Body of pancreas (tissue), 4 donors: ENCODE measurements around the gene MRPS27. TPM values are rescaled to one million over a fixed set of nuclear protein-coding genes. Genes with fewer than 3 reads are reported as not detected.
"Not testable (repeated sequence)": the region's sequence is repeated elsewhere in the genome, so short reads cannot be mapped to it uniquely, and the experiment has no call there.

Experiments
- ATAC-seq: fragments of 150-250 bp; one replicate; pipeline ENCODE4 v1.9.1; 2016
- DNase-seq, 4 donors: peaks; one replicate each; pipeline ENCODE4 v3.0.0-alpha.2; 2019
- H3K27ac ChIP-seq, 4 donors: fragments of 200-600 bp; sonication (generic); 1 replicate in 3 of 4; 2 replicates in 1 of 4; pipeline versions ENCODE4 v1.5.1 to v1.6.1; 2016 to 2019; ENCODE audit warnings: mild to moderate bottlenecking in 1 of 4, mixed read lengths in 1 of 4, moderate library complexity in 1 of 4
- H3K27me3 ChIP-seq, 2 donors: fragments of 200-600 bp; sonication (generic); one replicate each; pipeline ENCODE4 v1.6.0; 2016; ENCODE audit warnings: mild to moderate bottlenecking in 1 of 2
- H3K36me3 ChIP-seq, 2 donors: fragments of 200-600 bp; sonication (generic); replicated peaks in 1 of 2; 2 replicates each; pipeline ENCODE4 v1.5.1; 2016; ENCODE audit warnings: low read depth in 2 of 2; ENCODE audit not compliant: insufficient read depth in 1 of 2
- H3K4me1 ChIP-seq: fragments of 200-600 bp; sonication (generic); one replicate; pipeline ENCODE4 v1.6.0; 2016
- H3K4me3 ChIP-seq, 2 donors: fragments of 200-600 bp; sonication (generic); 1 replicate in 1 of 2; 2 replicates in 1 of 2; pipeline ENCODE4 v1.5.1; 2016 to 2019
- H3K9me3 ChIP-seq, 3 donors: fragments of 200-600 bp; sonication (generic); 1 replicate in 2 of 3; 2 replicates in 1 of 3; pipeline ENCODE4 v1.5.1; 2016
- POLR2A ChIP-seq, 3 donors: fragments of 450-650 bp; IDR thresholded peaks; one replicate each; pipeline ENCODE4 v1.6.1; 2016; ENCODE audit warnings: antibody characterized with exemption in 3 of 3, mild to moderate bottlenecking in 2 of 3
- WGBS, 2 donors: methylation state at CpG; one replicate each; pipeline ENCODE4 v1.1.5; 2017; 5-methylcytosine and 5-hydroxymethylcytosine counted together
- intact Hi-C: fragments of 100-400 bp; cut with DNase I; formaldehyde crosslinking; loops from one replicate; pipeline ENCODE4 v1.15.1; 2023
- total RNA-seq, 2 donors: library from RNA; depleted of rRNA; stranded (reverse); fragments of >200 nt; gene quantifications; one replicate each; pipeline ENCODE4 v1.1.0, GENCODE V29; 2016
- TF ChIP-seq, protein P1 (sequence below), 7 experiments: fragments of 450-650 bp in 4 of 7; fragments of 200-600 bp in 3 of 7; sonication (generic) in 3 of 7; IDR thresholded peaks; one replicate each; pipeline ENCODE4 v1.5.1; 2016 to 2019; ENCODE audit warnings: antibody characterized with exemption in 7 of 7

The MRPS27 gene
- total RNA-seq, 2 donors from 2014 or later, result 25.4 to 52.7 TPM

DNA sequence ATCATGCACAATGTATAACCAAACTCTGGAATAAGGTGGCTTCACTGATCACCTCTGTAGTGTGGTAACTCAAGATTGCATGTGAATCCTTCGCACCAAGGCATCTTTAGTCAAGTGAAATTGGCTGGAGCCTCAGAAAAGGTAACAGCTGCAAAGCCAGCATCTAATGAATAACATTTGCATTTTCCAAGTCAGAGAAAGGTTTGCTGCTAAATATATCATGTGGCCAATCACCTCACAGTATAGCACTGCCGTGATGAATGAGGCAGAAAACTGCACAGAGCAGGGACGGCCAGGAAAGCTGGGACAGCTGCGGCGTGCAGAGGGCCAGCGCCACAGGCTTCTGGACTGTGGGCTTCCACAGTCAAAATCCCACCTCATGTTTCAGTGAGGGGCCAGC is 18.5 kb downstream of the MRPS27 start:
- Histone ChIP-seq H3K27ac (no peak overlapping the region), H3K36me3 (no peaks in the 10 kb centered on the region), H3K4me1 (no peaks in the 10 kb centered on the region), H3K27me3 (no peaks in the 10 kb centered on the region), H3K9me3 (no peaks in the 10 kb centered on the region), H3K4me3 (no peak overlapping the region)
- TF ChIP-seq POLR2A (IDR thresholded peaks at IDR 0.05), result no peak
- TF ChIP-seq, protein P1, sequence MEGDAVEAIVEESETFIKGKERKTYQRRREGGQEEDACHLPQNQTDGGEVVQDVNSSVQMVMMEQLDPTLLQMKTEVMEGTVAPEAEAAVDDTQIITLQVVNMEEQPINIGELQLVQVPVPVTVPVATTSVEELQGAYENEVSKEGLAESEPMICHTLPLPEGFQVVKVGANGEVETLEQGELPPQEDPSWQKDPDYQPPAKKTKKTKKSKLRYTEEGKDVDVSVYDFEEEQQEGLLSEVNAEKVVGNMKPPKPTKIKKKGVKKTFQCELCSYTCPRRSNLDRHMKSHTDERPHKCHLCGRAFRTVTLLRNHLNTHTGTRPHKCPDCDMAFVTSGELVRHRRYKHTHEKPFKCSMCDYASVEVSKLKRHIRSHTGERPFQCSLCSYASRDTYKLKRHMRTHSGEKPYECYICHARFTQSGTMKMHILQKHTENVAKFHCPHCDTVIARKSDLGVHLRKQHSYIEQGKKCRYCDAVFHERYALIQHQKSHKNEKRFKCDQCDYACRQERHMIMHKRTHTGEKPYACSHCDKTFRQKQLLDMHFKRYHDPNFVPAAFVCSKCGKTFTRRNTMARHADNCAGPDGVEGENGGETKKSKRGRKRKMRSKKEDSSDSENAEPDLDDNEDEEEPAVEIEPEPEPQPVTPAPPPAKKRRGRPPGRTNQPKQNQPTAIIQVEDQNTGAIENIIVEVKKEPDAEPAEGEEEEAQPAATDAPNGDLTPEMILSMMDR (IDR thresholded peaks at IDR 0.05), result no peak
- 87 to 93% methylated on average over 6 of the region's 6 CpGs for WGBS, 2 donors
- intact Hi-C loops, result loop anchor here (10.0 kb wide), 2 partner anchors 157 to 517 kb away; no protein-coding TSS in a partner anchor
- DNase-seq (no peak), ATAC-seq (no peak)

DNA sequence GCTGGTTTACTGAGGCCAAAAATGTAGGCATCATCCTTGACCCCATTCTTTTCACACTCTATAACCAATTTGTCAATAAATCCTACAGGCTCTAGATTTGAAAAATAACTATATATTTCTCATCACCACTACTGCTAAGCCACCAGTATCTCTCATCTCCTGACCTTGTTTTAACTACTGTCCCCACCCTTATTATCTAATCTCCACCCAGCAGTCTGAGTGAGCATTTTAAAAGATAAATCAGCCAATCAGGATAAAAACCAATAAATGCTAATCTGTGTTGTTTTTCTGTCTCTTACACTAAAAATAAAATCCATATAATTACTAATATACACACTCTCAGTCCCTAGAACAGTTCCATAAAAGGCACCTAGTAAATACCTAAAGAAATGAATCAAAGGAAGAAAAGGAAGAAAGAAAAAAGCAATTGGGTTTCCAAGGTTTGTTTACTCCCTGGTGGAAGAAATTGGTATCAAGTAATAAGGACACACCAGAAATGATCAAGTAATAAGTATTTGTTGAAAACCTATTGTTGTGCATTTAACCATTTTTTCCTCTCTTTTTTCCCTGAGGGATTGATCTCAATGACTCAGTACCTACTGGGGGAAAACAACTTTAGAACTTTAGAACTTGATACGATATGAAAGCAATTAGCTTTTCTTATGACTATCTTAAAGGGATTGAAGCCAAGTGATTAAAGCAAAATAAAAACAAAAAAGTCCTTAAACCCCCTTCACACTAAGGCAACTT is 19.3 kb downstream of the MRPS27 start:
- DNase-seq (no peak), ATAC-seq (no peak)
- Histone ChIP-seq H3K9me3 (no peaks in the 10 kb centered on the region), H3K4me1 (no peaks in the 10 kb centered on the region), H3K27me3 (no peaks in the 10 kb centered on the region), H3K27ac (no peak overlapping the region), H3K36me3 (no peaks in the 10 kb centered on the region), H3K4me3 (no peak overlapping the region)
- intact Hi-C loops, result loop anchor here (10.0 kb wide), 2 partner anchors 156 to 516 kb away; no protein-coding TSS in a partner anchor
- WGBS, 2 donors, result 67 to 72% methylated on average over 1 of the region's 1 CpG
- TF ChIP-seq POLR2A (IDR thresholded peaks at IDR 0.05), result no peak
- TF ChIP-seq, protein P1 (IDR thresholded peaks at IDR 0.05), result no peak

DNA sequence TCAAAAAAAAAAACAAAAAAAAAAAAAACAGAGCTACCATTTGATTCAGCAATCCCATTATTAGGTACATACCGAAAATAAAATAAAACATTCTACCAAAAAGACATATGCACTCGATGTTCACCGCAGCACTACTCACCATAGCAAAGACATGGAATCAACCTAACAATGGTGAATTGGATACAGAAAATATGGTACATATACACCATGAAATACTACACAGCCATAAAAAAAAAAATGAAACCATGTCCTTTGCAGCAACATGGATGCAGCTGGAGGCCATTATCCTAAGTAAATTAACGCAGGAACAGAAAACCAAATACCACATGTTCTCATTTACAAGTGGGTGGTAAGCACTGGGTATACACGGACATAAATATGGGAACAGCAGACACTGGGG is 21.3 kb downstream of the MRPS27 start:
- intact Hi-C loops, result no loop called here
- no peak overlapping the region for H3K27ac ChIP-seq
- no peaks in the 10 kb centered on the region for H3K36me3 ChIP-seq
- no peak for DNase-seq
- no peaks in the 10 kb centered on the region for H3K27me3 ChIP-seq
- H3K9me3 ChIP-seq, result no peaks in the 10 kb centered on the region
- no peaks in the 10 kb centered on the region for H3K4me1 ChIP-seq
- TF ChIP-seq, protein P1 (IDR thresholded peaks at IDR 0.05), result no peak
- no peak for TF ChIP-seq POLR2A (IDR thresholded peaks at IDR 0.05)
- no peak for ATAC-seq
- H3K4me3 ChIP-seq, result no peak overlapping the region
- 96 to 97% methylated on average over 5 of the region's 5 CpGs for WGBS, 2 donors

DNA sequence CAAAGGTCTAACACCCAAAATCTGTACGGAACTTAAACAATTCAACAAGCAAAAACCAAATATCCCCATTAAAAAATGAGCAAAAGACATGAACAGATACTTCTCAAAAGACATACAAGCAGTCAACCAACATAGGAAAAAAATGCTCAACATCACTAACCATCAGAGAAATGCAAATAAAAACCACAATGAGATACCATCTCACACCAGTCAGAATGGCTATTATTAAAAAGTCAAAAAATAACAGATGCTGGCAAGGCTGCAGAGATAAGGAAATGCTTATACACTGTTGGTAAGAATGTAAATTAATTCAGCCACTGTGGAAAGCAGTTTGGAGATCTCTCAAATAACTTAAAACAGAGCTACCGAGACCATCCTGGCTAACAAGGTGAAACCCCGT is 21.9 kb downstream of the MRPS27 start:
- WGBS, 2 donors, result 100% methylated on average over 3 of the region's 3 CpGs
- H3K9me3 ChIP-seq, H3K27ac ChIP-seq, H3K4me3 ChIP-seq, ATAC-seq, H3K27me3 ChIP-seq, H3K4me1 ChIP-seq, intact Hi-C loops, DNase-seq, H3K36me3 ChIP-seq: not testable (repeated sequence)

DNA sequence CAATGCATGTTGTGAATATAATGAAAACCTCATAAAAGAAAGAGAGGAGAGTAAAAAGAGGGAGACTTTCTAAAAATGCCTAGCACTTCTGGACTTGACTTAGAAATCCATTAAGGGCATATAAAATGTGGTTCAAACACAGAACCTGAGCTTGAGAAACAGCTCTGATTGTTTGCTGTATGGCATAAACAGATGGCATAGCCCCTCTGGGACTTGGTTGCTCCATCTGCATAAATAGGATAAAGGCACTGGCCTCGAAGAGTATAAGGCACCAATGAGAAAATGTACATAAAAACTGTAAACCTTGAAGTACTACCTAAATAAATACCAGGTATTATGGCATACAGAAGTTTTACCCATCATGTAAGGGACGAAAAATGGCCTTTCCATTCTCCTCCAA is 23.8 kb downstream of the MRPS27 start:
- H3K27ac ChIP-seq, result no peak overlapping the region
- WGBS, 2 donors, result 90 to 95% methylated on average over 2 of the region's 2 CpGs

More for the DNA sequence above, 23.8 kb downstream of the MRPS27 start:
- intact Hi-C loops, result no loop called here
- Histone ChIP-seq H3K27me3 (no peaks in the 10 kb centered on the region), H3K36me3 (no peaks in the 10 kb centered on the region), H3K9me3 (no peaks in the 10 kb centered on the region), H3K4me3 (no peak overlapping the region), H3K4me1 (no peaks in the 10 kb centered on the region)
- TF ChIP-seq, protein P1 (IDR thresholded peaks at IDR 0.05), result no peak
- no peak for TF ChIP-seq POLR2A (IDR thresholded peaks at IDR 0.05)
- ATAC-seq, result no peak
- no peak for DNase-seq
